NT2/D1 (cell line): Measurements from ENCODE around the gene GLB1L3.

ENCODE experiments used
- DNase-seq: peaks from one replicate; pipeline ENCODE4 v3.0.0-alpha.2; 2011; ENCODE audit warnings: low read depth, low spot score
- H3K27me3 ChIP-seq: 2 replicates; pipeline ENCODE4 v1.6.0; 2011; ENCODE audit warnings: mild to moderate bottlenecking; ENCODE audit not compliant: insufficient read length, insufficient read depth
- H3K36me3 ChIP-seq: 2 replicates; pipeline ENCODE4 v1.6.1; 2011; ENCODE audit warnings: mild to moderate bottlenecking, low read length, mixed read lengths; ENCODE audit not compliant: insufficient read depth, insufficient read length
- H3K4me1 ChIP-seq: 2 replicates; pipeline ENCODE4 v1.5.1; 2011; ENCODE audit not compliant: insufficient read depth, insufficient read length
- H3K4me3 ChIP-seq: 2 replicates; pipeline ENCODE4 v1.5.1; 2011; ENCODE audit warnings: low read depth; ENCODE audit not compliant: insufficient read length
- H3K9ac ChIP-seq: 2 replicates; pipeline ENCODE4 v1.6.0; 2011; ENCODE audit warnings: low read depth; ENCODE audit not compliant: insufficient read length
- H3K9me3 ChIP-seq: 2 replicates; pipeline ENCODE4 v1.5.1; 2011; ENCODE audit warnings: mild to moderate bottlenecking, low read length; ENCODE audit not compliant: insufficient read depth
- SUZ12 ChIP-seq: IDR thresholded peaks from 2 replicates; pipeline ENCODE4 v1.6.1; 2011; ENCODE audit not compliant: insufficient read length, insufficient read depth; ENCODE audit errors: extremely low read depth
- YY1 ChIP-seq: IDR thresholded peaks from 2 replicates; pipeline ENCODE4 v1.6.1; 2011; ENCODE audit not compliant: insufficient read length, insufficient read depth
- ZNF274 ChIP-seq: IDR thresholded peaks from 2 replicates; pipeline ENCODE4 v1.6.1; 2011; ENCODE audit warnings: mild to moderate bottlenecking, low read depth, low read length

Gene GLB1L3

GRCh38 chr11:134352111-134352510 is 75.9 kb downstream of the GLB1L3 start:
- 0 out of 2 replicates have a peak, but pooled peaks cover 4% of the 10 kb centered on the region for H3K9me3 ChIP-seq
- no peak for DNase-seq
- no peaks in the 10 kb centered on the region for H3K4me1 ChIP-seq
- no peak overlapping the region for H3K4me3 ChIP-seq
- no peak overlapping the region for H3K9ac ChIP-seq
- no peaks in the 10 kb centered on the region for H3K27me3 ChIP-seq
- no peak for TF ChIP-seq YY1
- TF ChIP-seq SUZ12: no peak
- no peak for TF ChIP-seq ZNF274
- H3K36me3 ChIP-seq: no peaks in the 10 kb centered on the region

GRCh38 chr11:134355136-134355535 is 79.0 kb downstream of the GLB1L3 start:
- H3K27me3 ChIP-seq: peaks cover 7% of the 10 kb centered on the region
- no peak overlapping the region for H3K4me3 ChIP-seq
- H3K9me3 ChIP-seq: 0 out of 2 replicates have a peak, but pooled peaks cover 4% of the 10 kb centered on the region
- no peak overlapping the region for H3K9ac ChIP-seq
- H3K36me3 ChIP-seq: no peaks in the 10 kb centered on the region
- peaks cover 3% of the 10 kb centered on the region for H3K4me1 ChIP-seq
- no peak for TF ChIP-seq SUZ12
- no peak for TF ChIP-seq ZNF274
- TF ChIP-seq YY1: no peak
- no peak for DNase-seq

- Histone ChIP-seq H3K36me3 (no peaks in the 10 kb centered on the region), H3K27me3 (peaks cover 7% of the 10 kb centered on the region), H3K4me3 (no peak overlapping the region), H3K4me1 (peaks cover 3% of the 10 kb centered on the region), H3K9me3 (0 out of 2 replicates have a peak, but pooled peaks cover 4% of the 10 kb centered on the region), H3K9ac (no peak overlapping the region)
- no peak for DNase-seq
- TF ChIP-seq ZNF274 (no peak), YY1 (no peak), SUZ12 (no peak)
Observed at GRCh38 chr11:134355656-134356055, 79.5 kb downstream of the GLB1L3 start.

DNA sequence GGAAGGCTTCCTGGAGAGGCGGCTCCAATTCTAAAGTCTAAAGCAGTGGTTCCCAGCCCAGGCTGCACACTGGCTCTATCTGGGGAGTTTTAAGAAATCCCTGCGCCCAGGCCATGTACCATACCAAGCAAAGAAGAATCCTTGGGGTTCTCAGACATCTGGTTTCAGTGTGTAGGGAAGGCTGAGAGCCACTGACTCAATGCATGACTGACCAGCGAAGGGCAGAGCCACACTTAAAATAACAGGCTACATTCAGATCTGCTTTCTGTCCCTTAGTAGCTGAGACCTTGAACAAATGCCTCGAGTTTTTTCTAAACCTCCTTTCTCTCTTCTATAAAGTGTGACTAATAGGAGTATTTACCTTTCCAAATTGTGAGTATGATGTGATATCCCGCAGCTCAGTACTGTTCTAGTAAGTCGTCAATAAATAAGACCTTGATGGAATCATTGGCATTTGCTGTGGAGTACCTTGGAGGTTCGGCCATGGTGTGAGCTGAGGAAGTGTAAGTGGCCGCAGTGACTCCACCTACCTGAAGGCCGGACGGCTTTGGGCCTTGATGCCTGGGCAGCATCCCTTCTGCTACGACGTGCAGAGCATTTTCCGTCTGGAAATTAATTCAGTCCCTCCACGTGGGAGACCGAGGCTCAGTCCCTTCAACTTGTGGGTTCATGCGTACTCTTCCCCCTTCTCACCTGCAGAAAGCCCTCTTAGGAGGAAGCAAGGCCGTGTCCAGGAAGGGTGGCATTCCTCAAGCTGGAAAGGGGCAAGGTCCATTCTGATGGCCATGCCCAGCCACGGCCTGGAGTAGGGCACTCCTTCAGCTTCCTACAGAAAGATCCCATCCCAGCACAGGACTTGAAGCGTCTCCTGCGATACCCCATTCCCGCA is 80.7 kb downstream of the GLB1L3 start:
- Histone ChIP-seq H3K4me1 (peaks cover 3% of the 10 kb centered on the region), H3K36me3 (no peaks in the 10 kb centered on the region), H3K9me3 (0 out of 2 replicates have a peak, but pooled peaks cover 4% of the 10 kb centered on the region), H3K9ac (no peak overlapping the region), H3K27me3 (peaks cover 7% of the 10 kb centered on the region), H3K4me3 (no peak overlapping the region)
- TF ChIP-seq ZNF274 (no peak), SUZ12 (no peak)
- DNase-seq: no peak

DNA sequence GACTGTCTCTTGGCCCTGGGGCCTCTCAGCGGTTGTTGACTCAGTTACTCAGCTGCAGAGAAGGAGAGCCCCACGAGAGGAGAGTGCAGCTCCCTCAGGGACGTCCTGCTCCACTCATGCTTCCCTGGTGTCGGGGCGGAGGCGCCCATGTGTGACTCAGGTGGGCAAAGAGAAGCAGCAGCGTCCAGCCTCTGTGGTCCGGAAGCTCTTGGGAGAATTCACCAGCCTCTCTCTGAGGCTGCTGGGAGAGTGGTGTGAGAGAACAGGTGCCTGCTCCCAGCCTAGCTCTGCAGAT is 81.3 kb downstream of the GLB1L3 start:
- Histone ChIP-seq H3K9ac (no peak overlapping the region), H3K36me3 (no peaks in the 10 kb centered on the region), H3K4me1 (peaks cover 3% of the 10 kb centered on the region), H3K9me3 (0 out of 2 replicates have a peak, but pooled peaks cover 4% of the 10 kb centered on the region), H3K27me3 (peaks cover 7% of the 10 kb centered on the region), H3K4me3 (no peak overlapping the region)
- no peak for TF ChIP-seq YY1
- DNase-seq: no peak

GRCh38 chr11:134358165-134358855 is 82.1 kb downstream of the GLB1L3 start:
- Histone ChIP-seq H3K27me3 (peaks cover 7% of the 10 kb centered on the region), H3K9ac (no peak overlapping the region), H3K36me3 (no peaks in the 10 kb centered on the region), H3K9me3 (0 out of 2 replicates have a peak, but pooled peaks cover 4% of the 10 kb centered on the region), H3K4me1 (peaks cover 3% of the 10 kb centered on the region), H3K4me3 (no peak overlapping the region)
- DNase-seq: no peak
- no peak for TF ChIP-seq YY1
- no peak for TF ChIP-seq SUZ12
- no peak for TF ChIP-seq ZNF274

GRCh38 chr11:134358856-134359490 is 82.8 kb downstream of the GLB1L3 start:
- Histone ChIP-seq H3K4me1 (peaks cover 3% of the 10 kb centered on the region), H3K36me3 (no peaks in the 10 kb centered on the region), H3K9me3 (no peaks in the 10 kb centered on the region), H3K27me3 (peaks cover 7% of the 10 kb centered on the region), H3K4me3 (no peak overlapping the region), H3K9ac (no peak overlapping the region)
- no peak for TF ChIP-seq YY1
- TF ChIP-seq ZNF274: no peak
- TF ChIP-seq SUZ12: no peak
- no peak for DNase-seq
